SK-N-SH (cell line): Measurements from ENCODE around the gene RCAN2.

ENCODE experiments used
- FOXM1 ChIP-seq: IDR thresholded peaks from 2 replicates; pipeline ENCODE4 v1.4.0; 2012; ENCODE audit warnings: low read depth, mild to moderate bottlenecking
- REST ChIP-seq: IDR thresholded peaks from 2 replicates; pipeline ENCODE4 v1.6.1; 2012; ENCODE audit warnings: mild to moderate bottlenecking, low read depth, low read length, moderate library complexity
- TF ChIP-seq, protein P1 (sequence below): IDR thresholded peaks from 2 replicates; pipeline ENCODE4 v1.4.0; 2012; ENCODE audit warnings: low read depth, borderline replicate concordance
- TF ChIP-seq, protein P2 (sequence below): fragments of 200-600 bp; sonication (generic); IDR thresholded peaks from 2 replicates; pipeline ENCODE4 v1.6.1; 2017; ENCODE audit warnings: antibody characterized with exemption, mild to moderate bottlenecking, moderate library complexity

DNA sequence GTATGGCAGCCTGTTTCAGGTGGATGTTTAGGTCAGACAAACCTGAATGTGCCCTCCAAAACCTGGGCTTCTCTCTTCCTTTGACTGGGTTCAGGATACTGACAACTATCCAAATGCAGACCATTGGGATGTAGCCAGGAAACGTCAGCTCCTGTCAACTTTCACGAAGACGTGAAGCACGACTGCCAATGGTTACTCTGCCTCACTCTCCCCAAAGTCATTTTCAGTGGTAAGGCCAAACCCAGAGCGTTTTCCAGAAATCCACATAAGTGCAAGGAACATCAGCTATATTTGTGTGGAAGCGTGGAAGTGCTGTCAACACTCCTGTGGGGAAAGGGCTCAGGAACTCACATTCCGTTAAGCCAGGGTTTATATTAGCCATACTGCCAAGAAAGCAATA is 20.1 kb upstream of the RCAN2 start:
- TF ChIP-seq, protein P1, sequence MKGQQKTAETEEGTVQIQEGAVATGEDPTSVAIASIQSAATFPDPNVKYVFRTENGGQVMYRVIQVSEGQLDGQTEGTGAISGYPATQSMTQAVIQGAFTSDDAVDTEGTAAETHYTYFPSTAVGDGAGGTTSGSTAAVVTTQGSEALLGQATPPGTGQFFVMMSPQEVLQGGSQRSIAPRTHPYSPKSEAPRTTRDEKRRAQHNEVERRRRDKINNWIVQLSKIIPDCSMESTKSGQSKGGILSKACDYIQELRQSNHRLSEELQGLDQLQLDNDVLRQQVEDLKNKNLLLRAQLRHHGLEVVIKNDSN: no peak
- TF ChIP-seq FOXM1: no peak
- TF ChIP-seq, protein P2, sequence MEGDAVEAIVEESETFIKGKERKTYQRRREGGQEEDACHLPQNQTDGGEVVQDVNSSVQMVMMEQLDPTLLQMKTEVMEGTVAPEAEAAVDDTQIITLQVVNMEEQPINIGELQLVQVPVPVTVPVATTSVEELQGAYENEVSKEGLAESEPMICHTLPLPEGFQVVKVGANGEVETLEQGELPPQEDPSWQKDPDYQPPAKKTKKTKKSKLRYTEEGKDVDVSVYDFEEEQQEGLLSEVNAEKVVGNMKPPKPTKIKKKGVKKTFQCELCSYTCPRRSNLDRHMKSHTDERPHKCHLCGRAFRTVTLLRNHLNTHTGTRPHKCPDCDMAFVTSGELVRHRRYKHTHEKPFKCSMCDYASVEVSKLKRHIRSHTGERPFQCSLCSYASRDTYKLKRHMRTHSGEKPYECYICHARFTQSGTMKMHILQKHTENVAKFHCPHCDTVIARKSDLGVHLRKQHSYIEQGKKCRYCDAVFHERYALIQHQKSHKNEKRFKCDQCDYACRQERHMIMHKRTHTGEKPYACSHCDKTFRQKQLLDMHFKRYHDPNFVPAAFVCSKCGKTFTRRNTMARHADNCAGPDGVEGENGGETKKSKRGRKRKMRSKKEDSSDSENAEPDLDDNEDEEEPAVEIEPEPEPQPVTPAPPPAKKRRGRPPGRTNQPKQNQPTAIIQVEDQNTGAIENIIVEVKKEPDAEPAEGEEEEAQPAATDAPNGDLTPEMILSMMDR: no peak
- TF ChIP-seq REST: no peak
